NCI-H345 treated with DMSO at 0.1 percent for 48 hours (cell line): ENCODE data around the gene PRRC2B.
"Not testable (repeated sequence)": the region's sequence is repeated elsewhere in the genome, so short reads cannot be mapped to it uniquely, and the experiment has no call there.

Experiments used
- DNase-seq: peaks from one replicate; lab custom pipeline; 2025; ENCODE audit not compliant: unreplicated experiment; lab: John Stamatoyannopoulos, UW

The PRRC2B gene

DNA sequence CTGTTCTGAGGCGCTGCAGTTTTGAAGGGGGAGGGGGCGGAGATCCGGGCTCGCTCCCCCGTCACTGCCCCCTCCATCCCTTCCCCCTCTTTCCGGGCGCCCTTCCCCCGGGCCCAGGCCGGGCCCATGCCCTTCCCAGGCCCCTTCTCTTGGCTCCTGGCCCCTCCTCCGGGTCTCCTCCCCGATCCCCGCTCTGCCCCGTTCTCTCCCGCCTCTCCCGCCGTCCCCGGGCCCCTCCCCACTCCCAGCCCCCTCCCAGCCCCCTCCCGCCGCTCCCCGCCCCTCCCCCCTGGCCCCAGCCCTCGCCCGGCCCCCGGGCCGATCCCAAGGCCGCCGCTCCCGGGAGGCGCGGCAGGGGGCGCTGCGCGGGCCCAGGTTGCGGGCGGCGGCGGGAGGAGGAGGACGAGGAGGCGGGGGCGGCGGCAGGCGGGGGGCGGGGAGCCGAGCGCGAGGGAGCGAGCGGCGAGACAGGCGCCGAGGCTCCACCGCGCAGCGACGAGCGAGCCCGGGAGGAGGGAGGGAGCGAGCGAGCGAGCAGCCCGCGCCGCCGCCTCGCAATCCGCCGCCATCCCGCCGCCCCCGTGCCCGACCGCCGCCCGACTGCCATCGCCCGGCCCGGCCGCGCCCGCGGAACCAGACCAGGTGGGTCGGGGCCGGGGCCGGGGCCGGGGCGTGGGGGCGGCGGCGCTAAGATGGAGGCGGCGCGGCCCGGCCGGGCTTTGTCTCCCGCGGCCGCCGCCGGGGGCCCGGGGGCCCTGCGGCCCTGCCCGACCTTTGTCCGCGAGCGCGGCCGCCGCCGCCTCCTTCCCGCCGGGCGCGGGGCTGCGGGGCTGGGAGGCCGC is at the start of gene PRRC2B:
PRRC2B (plus strand) TSS at position 465 of the 842 bp plus-strand sequence. CDS start 36,059 bp downstream, outside the sequence.
- peak; percentile 60 for DNase-seq

DNA sequence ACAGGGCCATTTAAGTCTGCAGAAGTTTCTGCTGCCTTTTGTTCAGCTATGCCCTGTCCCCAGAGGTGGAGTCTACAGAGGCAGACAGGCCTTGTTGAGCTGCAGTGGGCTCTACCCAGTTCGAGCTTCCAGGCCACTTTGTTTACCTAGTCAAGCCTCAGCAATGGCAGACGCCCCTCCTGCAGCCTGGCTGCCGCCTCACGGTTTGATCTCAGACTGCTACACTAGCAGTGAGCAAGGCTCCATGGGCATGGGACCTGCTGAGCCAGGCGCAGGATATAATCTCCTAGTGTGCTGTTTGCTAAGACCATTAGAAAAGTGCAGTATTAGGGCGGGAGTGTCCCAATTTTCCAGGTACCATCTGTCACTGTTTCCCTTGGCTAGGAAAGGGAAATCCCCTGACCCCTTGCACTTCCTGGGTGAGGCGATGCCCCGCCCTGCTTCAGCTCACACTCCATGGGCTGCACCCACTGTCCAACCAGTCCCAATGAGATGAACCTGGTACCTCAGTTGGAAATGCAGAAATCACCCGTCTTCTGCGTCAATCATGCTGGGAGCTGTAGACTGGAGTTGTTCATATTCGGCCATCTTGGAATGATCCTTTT is 48.9 kb upstream of the PRRC2B start:
- not testable (repeated sequence) for DNase-seq

GRCh38 chr9:131346559-131346958 is 47.3 kb upstream of the PRRC2B start:
- no peak for DNase-seq

GRCh38 chr9:131347376-131348020 is 46.4 kb upstream of the PRRC2B start:
- DNase-seq = no peak

- no peak for DNase-seq
Observed at GRCh38 chr9:131348631-131349521, 45.0 kb upstream of the PRRC2B start.

DNA sequence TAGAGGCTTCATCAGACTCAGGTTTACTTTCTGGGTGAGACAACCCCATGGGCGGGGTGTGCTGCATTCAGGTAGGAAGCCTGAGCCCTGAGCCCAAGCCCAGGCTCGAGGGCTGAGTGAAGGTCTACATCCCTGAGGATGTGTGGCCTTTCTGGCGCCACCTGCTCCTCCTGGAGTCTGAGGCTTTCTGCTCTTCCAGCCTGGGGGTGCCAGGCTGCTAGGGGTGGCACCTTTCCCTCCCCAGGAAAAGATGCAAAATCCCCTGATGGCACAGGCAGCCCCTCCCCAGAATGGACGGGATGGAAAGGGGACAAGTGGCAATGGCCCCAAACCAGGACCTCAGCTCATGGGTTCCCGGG is 44.4 kb upstream of the PRRC2B start:
- no peak for DNase-seq

- peak; percentile 57 for DNase-seq
Observed at GRCh38 chr9:131349881-131350563, 43.9 kb upstream of the PRRC2B start.

- not testable (repeated sequence) for DNase-seq
Observed at GRCh38 chr9:131356479-131356878, 37.4 kb upstream of the PRRC2B start.

- DNase-seq = no peak
Observed at GRCh38 chr9:131358556-131358955, 35.3 kb upstream of the PRRC2B start.

DNA sequence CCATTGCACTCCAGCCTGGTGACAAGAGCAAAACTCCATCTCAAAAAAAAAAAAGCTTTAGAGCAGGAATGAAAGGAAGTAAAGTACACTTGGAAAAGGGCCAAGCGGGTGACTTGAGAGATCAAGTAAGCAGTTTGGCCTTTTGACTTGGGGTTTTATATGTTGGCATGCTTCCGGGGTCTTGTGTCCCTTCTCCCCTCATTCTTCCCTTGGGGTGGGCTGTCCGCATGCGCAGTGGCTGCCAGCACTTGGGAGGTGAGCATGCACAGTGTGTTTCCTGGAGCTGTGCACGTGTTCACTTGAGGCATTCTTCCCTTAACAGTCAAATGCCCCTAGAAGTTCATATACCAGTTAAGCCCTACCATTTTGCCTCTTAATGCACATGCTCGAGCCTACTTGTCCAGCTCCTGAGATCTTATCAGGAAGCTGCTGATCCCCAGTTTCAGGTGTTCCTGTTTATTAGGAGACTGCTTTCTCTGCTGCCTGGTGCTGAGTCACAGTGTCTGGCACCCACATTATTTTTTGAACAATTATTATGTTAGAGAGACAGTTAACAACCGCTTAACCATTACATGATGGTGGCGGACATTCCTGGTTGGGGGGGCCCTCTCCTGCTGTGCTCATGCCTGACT is 32.6 kb upstream of the PRRC2B start:
- no peak for DNase-seq

GRCh38 chr9:131365546-131365945 is 28.3 kb upstream of the PRRC2B start:
- DNase-seq = no peak

GRCh38 chr9:131366761-131367401 is 27.0 kb upstream of the PRRC2B start:
- no peak for DNase-seq

- no peak for DNase-seq
Observed at GRCh38 chr9:131367450-131367849, 26.4 kb upstream of the PRRC2B start.

- DNase-seq = no peak
Observed at GRCh38 chr9:131370638-131371037, 23.2 kb upstream of the PRRC2B start.

DNA sequence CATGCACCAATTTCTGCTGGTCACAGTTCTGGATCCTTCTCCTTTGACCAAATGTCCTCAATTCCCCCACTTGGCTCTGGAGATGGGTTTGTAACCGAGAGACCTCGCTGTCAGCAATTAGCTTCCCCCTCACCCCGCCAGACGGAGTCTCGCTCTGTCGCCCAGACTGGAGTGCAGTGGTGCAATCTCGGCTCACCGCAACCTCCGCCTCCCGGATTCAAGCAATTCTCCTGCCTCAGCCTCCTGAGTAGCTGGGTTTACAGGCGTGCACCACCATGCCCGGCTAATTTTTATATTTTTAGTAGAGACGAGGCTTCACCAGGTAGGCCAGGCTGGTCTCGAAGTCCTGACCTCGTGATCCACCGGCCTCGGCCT is 21.3 kb upstream of the PRRC2B start:
- DNase-seq = not testable (repeated sequence)

GRCh38 chr9:131374638-131375037 is 19.2 kb upstream of the PRRC2B start:
- DNase-seq = peak; percentile 58

DNA sequence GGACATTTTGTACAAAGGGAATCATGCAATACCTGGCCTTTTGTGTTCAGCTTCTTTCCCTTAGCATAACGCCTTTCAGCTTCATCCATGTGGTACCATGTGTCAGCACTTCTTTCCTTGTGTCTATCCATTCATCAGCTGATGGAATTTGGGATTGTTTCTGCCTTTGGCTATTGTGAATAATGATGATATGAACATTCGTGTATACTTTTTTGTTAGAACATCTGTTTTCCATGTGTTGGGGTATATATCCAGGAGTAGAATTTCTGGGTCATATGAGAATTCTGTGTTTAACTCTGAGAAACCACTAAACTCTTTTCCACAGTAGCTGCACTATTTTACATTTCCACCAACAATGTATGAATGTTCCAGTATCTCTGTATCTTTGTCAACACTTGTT is 14.8 kb upstream of the PRRC2B start:
- no peak for DNase-seq

DNA sequence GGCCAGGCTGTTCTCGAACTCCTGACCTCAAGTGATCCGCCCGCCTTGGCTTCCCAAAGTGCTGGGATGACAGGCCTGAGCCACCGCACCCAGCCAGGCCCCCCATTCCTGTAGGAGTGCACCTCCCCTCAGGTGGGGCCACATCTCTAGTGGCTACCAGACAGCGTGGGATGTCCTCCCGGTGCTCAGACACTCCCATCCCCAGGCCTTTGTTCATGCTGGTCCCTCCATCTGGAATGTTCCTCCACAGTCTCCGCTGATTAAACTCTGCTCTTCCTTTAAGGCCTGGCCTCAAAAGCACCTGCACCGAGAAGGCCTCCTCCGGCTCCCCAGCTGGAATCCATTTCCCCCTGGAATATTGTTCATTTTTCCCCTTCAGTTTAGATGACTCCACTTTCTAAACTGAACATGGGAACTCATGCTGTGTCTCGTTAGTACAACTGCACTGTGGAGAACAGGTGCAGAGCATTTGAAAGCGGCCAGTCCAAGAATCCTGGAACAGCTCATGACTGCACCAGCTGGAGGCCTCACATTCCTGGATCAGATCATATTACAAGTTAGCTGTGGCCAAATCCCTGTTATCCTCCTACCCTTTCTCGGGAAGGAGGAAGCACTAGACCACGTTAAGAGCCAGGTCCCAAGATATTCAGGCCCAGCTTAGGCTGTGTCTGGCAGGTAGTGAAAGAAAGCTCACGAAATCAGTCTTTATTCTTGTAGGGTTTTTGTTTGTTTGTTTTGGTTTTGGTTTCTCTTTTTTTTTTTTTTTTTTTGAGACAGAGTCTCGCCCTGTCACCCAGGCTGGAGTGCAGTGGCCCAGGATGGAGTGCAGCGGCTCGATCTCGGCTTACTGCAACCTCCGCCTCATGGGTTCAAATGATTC is 10.8 kb upstream of the PRRC2B start:
- DNase-seq = peak; percentile 91

- no peak for DNase-seq
Observed at GRCh38 chr9:131385296-131385695, 8.6 kb upstream of the PRRC2B start.
